Sciatic nerve (tissue), 2 donors: ENCODE results near the gene MTMR1. TPM values are rescaled to one million over a fixed set of nuclear protein-coding genes. Genes with fewer than 3 reads are reported as not detected.

Experiments
- ATAC-seq: fragments of 200-7000 bp; cut with Tn5 transposase; one replicate; pipeline ENCODE4 v1.9.1; 2020; ENCODE audit warnings: mild to moderate bottlenecking, moderate library complexity
- DNase-seq: peaks from one replicate; pipeline ENCODE4 v3.0.0-alpha.2; 2020; ENCODE audit warnings: low spot score
- intact Hi-C: fragments of 100-400 bp; cut with DNase I; formaldehyde crosslinking; loops from one replicate; pipeline ENCODE4 v1.14.2; 2022
- total RNA-seq: library from RNA; stranded (reverse); fragmentation: NEBNext Ultra II Directional; extraction: Animal tissue kit (Norgen Biotek cat#: 25700); gene quantifications from one replicate; pipeline ENCODE4 v1.2.1, GENCODE V29; 2021
- donor health status: DM: no; HTN: no; CAD: no.
- donor health status: DM: no; HTN: no; CAD: no.

Gene MTMR1
- total RNA-seq, 1 donor from 2014 or later = 17.6 TPM

GRCh38 chrX:150694738-150695410, 1.7 kb downstream of the MTMR1 start:
- ATAC-seq = peak; percentile 8
- intact Hi-C loops = no loop called here
- no peak for DNase-seq

GRCh38 chrX:150696331-150696730, 3.1 kb downstream of the MTMR1 start:
- intact Hi-C loops = no loop called here
- no peak for DNase-seq
- ATAC-seq = no peak

- DNase-seq (no peak), ATAC-seq (no peak)
- intact Hi-C loops = no loop called here
Observed at GRCh38 chrX:150696866-150697265, 3.7 kb downstream of the MTMR1 start.

DNA sequence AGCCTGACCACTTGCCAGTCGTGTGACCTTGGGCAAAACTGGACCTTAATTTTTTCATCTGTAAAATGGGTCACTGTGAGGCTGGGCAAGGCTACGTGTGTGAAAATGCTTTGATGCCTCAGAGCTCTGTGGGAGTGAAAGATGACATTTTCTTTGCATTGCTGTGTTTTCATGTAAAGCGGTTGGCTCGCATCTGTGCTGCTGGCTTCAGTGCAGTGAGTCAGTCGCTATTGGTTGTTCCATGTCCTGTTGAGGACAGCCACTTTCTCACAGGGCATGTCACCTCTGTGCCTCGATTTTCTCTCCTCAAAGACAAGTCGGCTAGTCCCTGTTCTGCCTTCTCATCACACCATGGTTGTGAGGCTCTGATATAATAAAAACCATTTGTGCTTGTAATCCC, 4.4 kb downstream of the MTMR1 start:
- DNase-seq = no peak
- ATAC-seq = no peak
- intact Hi-C loops = no loop called here

DNA sequence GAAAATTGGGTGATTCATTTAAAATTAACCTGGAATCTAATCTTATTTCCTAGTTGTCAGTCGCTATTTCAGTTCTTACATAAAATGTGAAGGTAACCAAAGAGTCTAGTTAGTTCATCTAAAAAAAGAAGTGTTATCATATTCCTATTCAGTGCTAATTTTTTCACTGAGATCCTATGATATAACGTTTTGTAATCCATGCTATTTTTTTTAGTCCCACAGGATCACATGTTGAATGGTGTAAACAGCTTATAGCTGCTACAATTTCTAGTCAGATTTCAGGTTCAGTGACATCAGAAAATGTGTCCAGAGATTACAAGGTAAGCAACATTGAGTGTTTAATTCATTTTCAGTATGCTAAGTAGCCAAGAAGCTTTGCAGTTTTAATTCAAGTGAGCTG, 5.8 kb downstream of the MTMR1 start:
- no peak for ATAC-seq
- intact Hi-C loops = no loop called here

GRCh38 chrX:150700107-150700506, 6.9 kb downstream of the MTMR1 start:
- intact Hi-C loops = no loop called here
- DNase-seq = no peak

More for the DNA sequence above, 5.8 kb downstream of the MTMR1 start:
- DNase-seq = no peak

DNA sequence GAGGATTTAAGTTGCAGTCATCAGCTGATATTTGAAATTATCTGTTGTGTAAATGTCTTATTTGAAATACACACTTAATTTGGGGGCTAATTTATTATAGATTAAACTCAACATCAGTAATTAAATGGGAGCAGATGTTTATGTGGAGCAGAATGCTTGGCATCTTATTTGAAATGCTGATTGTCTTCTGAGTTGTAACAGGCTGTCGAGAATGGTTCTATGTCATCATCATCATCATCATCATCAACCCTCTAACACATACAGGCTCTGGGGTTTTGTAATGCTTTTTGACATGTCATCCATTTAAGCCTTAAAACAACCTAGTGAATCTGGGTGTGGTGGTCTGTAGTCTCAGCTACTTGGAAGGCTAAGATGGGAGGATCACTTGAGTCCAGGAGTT, 8.2 kb downstream of the MTMR1 start:
- intact Hi-C loops = no loop called here
- ATAC-seq = no peak
- no peak for DNase-seq

More at GRCh38 chrX:150700107-150700506, 6.9 kb downstream of the MTMR1 start:
- ATAC-seq = no peak

GRCh38 chrX:150702966-150703694, 9.9 kb downstream of the MTMR1 start:
- ATAC-seq = no peak
- intact Hi-C loops = no loop called here

GRCh38 chrX:150703695-150703974, 10.4 kb downstream of the MTMR1 start:
- intact Hi-C loops = no loop called here
- no peak for ATAC-seq
- DNase-seq = no peak

More at GRCh38 chrX:150702966-150703694, 9.9 kb downstream of the MTMR1 start:
- DNase-seq = no peak

DNA sequence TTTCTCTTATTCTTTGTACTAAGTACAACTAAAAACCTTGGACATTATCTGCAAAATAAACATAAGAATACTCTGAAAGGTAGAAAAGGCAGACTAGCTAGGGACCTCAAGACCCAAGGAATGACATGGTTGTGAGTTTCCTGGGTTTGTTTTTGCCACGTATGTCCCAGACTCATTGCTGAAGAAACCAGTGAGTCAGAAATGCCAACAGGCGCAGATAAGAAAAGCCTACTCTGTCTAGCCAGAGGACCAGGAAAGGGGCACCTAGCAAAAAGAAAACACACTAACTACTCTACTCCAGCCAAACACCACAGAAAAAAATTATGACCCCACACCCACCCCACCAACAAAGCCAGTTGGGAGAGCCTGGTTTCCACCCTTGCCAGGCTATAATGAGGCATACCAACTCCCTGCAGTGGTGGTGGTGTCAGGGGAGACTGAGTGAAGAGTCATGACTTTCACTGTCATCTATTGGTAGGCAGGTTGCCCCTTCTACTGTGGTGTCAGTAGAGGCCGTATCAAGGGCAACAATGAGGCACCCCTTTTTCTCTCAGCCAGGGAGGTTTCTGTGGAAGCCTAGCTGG, 10.9 kb downstream of the MTMR1 start:
- no peak for DNase-seq
- intact Hi-C loops = no loop called here
- ATAC-seq = no peak

- intact Hi-C loops = loop anchor here (10.0 kb wide), 1 partner anchor 748 kb away; no protein-coding TSS in a partner anchor
- ATAC-seq (no peak), DNase-seq (no peak)
Observed at GRCh38 chrX:150712619-150713018, 19.4 kb downstream of the MTMR1 start.

DNA sequence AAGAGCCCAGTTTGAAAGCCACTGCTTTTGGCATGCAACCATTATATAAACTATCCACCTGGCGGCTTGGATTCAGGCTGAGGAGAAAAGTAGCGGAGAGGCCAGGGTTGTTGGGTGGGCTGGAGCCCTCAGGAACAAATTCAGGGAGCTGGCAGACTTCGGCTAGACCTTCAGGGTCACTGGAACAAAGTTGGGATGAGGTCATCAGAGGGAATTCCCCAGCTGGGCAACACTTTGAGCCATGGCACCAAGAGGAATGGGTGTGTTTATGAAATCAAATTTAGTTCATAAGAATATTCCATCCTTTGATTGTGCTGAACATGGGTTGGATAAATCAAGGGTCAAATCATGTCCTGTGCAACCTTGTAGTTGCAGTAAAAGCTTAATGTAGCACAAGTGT, 22.0 kb downstream of the MTMR1 start:
- no peak for DNase-seq
- intact Hi-C loops = loop anchor here (10.0 kb wide), 1 partner anchor 750 kb away; no protein-coding TSS in a partner anchor
- no peak for ATAC-seq

DNA sequence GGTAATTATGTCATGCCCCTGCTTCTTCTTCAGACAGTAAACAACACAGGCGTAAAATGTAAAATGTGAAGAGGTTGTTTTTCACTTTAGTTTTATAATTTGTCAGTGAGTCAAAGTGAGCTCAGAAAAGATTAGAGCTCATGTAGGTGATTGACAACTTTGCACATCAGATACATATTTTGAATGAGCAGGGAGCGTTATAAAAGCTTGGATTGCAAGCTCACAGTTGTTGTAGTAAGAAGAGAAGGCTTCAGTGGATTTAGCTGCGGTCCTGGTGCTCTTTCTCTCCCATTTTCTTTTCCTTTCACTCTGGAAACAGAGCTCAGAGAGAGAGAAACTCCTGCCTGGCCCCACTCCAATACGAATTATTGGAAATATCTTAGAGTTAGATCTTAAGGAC, 26.4 kb downstream of the MTMR1 start:
- DNase-seq (no peak), ATAC-seq (no peak)
- intact Hi-C loops = loop anchor here (10.0 kb wide), 1 partner anchor 755 kb away; no protein-coding TSS in a partner anchor

DNA sequence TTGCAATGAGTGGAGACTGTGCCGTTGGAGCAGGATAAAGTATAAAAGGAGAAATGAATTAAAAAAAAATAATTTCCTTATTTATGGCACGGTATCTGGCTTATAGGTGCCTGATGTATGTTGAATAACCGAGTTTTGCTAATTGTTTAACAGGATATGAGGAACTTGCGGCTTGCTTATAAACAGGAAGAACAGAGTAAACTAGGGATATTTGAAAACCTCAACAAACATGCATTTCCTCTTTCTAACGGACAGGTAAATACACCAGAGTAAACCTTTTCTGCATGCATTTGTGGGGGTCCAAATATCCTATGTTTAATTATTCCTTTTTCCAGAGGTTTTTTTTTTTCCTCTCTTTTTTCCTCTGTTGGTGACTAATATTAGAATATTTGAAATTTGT, 36.8 kb downstream of the MTMR1 start:
- no peak for ATAC-seq

DNA sequence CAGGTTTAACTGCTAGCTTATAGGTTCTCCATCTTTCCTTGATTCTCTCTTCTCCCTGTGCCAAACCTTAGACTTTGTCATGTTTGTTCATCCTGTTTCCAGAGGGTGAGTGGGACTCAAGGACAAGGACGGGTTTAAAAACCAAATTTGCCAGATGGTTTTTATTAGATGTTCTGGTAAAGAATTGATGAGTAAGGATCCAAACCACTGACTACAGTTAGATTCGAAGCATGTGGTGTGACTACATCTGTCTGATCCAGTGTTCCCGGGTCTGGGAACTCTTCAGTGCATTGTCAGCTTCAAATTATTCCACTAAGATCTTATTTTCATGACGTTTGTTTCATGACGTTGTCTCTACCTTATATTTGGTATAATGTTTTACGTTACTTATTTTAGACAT, 37.5 kb downstream of the MTMR1 start:
- ATAC-seq (no peak), DNase-seq (no peak)
- intact Hi-C loops = no loop called here

More for the DNA sequence above, 36.8 kb downstream of the MTMR1 start:
- DNase-seq = no peak
- intact Hi-C loops = no loop called here

- ATAC-seq (no peak), DNase-seq (no peak)
- intact Hi-C loops = no loop called here
Observed at GRCh38 chrX:150731795-150732194, 38.6 kb downstream of the MTMR1 start.

DNA sequence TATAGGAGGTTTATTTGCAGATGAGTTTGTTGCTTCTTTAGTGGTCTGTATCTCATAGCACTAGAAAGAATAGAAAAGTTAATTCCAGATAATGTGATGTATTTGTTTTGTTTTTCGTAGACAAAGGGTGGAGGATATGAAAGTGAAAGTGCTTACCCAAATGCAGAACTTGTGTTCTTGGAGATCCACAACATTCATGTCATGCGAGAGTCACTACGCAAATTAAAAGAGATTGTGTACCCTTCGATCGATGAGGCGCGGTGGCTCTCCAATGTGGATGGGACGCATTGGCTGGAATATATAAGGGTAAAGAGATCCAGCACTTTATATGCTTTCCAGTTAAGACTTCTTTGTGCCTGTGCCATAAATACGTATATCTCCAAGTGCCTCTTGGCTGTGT, 43.3 kb downstream of the MTMR1 start:
- DNase-seq (no peak), ATAC-seq (no peak)
- intact Hi-C loops = no loop called here

DNA sequence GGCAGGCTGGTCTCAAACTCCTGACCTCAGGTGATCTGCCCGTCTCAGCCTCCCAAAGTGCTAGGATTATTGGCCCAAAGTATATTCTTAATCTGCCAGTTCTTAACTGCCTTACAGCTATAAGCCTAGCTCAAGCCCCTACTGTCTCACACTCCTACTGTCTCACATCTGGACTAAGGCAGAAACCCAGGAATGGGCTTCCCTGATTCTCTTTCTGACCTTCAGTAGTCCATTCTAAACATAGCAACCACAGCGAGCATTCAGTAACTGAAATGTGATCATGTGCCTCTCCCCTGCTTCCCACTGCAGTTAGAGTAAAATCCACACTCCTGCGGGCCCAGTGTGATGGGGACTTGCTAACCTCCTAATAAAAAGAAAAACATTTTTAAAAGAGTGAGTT, 58.9 kb downstream of the MTMR1 start:
- intact Hi-C loops = no loop called here
- ATAC-seq (no peak), DNase-seq (no peak)

DNA sequence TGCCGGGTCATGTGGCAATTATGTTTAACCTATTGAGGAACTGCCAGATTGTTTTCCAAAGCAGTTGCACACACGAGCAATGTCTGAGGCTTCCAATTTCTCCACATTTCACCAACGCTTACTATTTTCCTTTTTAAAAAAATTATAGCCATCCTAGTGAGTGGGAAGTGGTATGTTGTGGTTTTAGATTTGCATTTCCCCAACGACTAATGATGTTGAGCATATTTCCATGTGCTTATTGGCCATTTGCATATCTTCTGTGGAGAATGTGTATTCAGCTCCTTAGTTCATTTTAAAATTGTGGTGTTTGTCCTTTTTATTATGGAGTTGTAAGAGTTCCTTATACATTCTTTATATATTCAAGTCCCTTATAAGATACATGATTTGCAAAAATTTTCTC, 60.2 kb downstream of the MTMR1 start:
- no peak for ATAC-seq
- DNase-seq = no peak
- intact Hi-C loops = no loop called here

DNA sequence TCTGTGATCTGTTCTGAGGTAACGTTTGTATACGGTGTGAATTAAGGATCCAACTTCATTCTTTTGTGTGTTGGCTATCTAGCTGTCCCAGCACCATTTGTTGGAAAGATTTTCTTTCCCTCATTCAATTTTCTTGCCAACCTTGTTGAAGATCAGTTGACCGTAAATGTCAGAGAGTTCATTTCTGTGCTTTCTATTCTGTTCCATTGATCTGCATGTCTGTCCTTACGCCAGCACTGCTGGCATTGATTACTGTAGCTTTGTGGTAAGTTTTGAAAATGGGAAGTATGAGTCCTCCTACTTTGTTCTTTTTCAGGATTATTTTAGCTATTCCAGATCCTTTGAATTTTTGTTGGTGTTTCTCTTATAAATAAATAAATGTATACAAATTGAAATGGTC, 60.8 kb downstream of the MTMR1 start:
- no peak for DNase-seq
- intact Hi-C loops = no loop called here
- no peak for ATAC-seq
